ENCODE results near the gene CBY1.

Gene CBY1

GRCh38 chr22:38719196-38719595 lies 62.8 kb downstream of the CBY1 start:
- in situ Hi-C loops (cut with MboI; ENCODE audit: low sequenced_read_pairs) = no loop called here

GRCh38 chr22:38720350-38720749 lies 63.9 kb downstream of the CBY1 start:
- in situ Hi-C loops (cut with MboI; ENCODE audit: low sequenced_read_pairs) = no loop called here

DNA sequence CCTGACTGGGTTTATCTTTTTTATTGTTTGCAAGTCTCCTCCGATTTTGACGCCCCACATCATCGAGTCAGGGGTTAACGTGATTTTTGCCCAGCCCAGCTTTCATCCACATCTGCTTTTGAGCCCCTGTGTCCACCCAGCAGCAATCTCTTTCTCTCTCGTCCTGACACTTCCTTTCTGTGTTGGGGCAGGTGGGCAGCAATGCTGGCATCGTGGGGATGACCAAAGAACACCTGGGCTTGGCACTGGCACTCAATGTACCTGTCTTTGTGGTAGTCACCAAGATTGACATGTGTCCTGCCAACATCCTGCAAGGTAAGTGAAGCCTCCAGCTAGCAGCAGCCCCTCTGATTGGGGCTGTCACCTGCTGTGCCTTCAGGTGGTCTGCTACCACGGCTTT lies 65.1 kb downstream of the CBY1 start:
- in situ Hi-C loops (cut with MboI; ENCODE audit: low sequenced_read_pairs) = no loop called here

Data from HL-60/S4 treated with phorbol 12-myristate 13-acetate at 8.2 ng/mL for 4 days and 3 days (cell line).